Measurements from ENCODE around the gene LAMC1. TPM values are rescaled to one million over a fixed set of nuclear protein-coding genes. Genes with fewer than 3 reads are reported as not detected.

Gene LAMC1
- total and polyA plus RNA-seq, 2 of the 4 experiments (the other 2 are of a cell fraction): 249 to 394 TPM

DNA sequence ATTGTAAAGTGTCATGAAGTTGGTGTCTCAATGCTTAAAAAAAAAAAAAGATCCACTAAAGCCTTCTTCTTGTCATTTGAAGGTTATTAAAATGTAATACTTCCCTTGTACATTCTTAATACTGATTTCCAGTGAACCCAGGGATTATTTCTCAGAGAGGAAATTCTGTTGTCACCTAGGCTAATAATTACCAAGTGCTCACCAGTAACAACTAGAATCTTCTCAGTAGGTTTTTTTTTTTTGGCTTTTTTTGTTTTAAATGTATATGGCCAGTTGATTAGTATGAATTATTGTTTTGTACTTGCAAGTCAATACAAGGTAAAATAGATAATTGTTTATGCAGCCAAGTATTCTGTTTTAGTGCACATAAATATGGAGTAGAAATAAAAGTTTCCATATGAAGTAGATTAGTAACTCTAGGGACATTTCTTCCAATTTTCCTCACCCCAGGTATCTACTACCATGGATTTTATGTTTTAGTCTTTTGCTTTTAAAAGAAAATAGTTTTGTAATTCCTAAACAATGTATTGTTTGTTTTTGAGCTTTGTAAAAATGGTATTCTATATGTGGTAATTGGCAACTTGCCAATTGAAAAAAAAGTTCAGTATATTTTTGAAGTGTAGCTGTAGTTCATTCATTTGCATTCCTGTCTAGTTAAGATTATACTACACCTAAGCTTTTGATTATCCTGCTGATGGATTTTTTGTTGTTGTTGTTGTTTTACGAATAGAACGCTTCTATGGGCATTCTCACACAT, 21.9 kb downstream of the LAMC1 start:
- Histone ChIP-seq H3K9me3 (ENCODE audit: control insufficient read depth, insufficient read depth, low read length) (no peaks in the 10 kb centered on the region), H2BK20ac (ENCODE audit: low read depth, low read length) (no peak overlapping the region), H3K4me3 (ENCODE audit: insufficient read depth, low read depth, low read length) (no peak overlapping the region), H4K5ac (ENCODE audit: low read depth, low read length) (no peak overlapping the region), H4K20me1 (ENCODE audit: insufficient read depth, low read length) (peaks cover 90% of the 10 kb centered on the region), H2AK5ac (ENCODE audit: low read depth, low read length) (no peak overlapping the region), H3K23ac (ENCODE audit: low read depth, low read length) (no peak overlapping the region), H3K18ac (ENCODE audit: low read depth, low read length) (no peak overlapping the region), H4K8ac (ENCODE audit: low read depth in 2 of 2, low read length in 2 of 2) (no peak overlapping the region), H3K27me3 (ENCODE audit: control insufficient read depth, insufficient read depth, low read length) (no peaks in the 10 kb centered on the region), H2AFZ (replicated peaks; ENCODE audit: low read length, poor library complexity) (no peak overlapping the region), H3K79me1 (ENCODE audit: low read depth in 1 of 2, low read length in 2 of 2) (peaks cover 0 to 61% of the 10 kb centered on the region in 2 experiments; a peak in 2 of 4 replicates), H2BK15ac (ENCODE audit: low read depth, low read length) (no peak overlapping the region), H3K4me1 (ENCODE audit: control insufficient read depth, insufficient read depth, low read length) (peaks cover 20% of the 10 kb centered on the region), H2AK9ac (replicated peaks; ENCODE audit: low read depth, low read length, poor library complexity) (no peak overlapping the region), H3K9me1 (ENCODE audit: insufficient read depth, low read length) (peaks cover 16% of the 10 kb centered on the region), H3K4ac (ENCODE audit: low read depth, low read length) (no peak overlapping the region), H3K14ac (replicated peaks; ENCODE audit: low read depth, low read length) (no peak overlapping the region), H3K9ac (ENCODE audit: low read depth, low read length) (no peak overlapping the region), H4K91ac (ENCODE audit: insufficient read depth, low read depth, low read length) (no peak overlapping the region), H3K27ac (ENCODE audit: insufficient read depth, low read length) (no peak overlapping the region), H3K56ac (ENCODE audit: extremely low read depth, insufficient read depth, low read length) (no peak overlapping the region), H3K4me2 (ENCODE audit: low read depth, low read length) (peak overlapping the region; percentile 90; the same call in 1 of the 2 replicates), H2BK5ac (ENCODE audit: low read depth, low read length, poor library complexity, severe bottlenecking) (peak overlapping the region; percentile 1), H3K36me3 (ENCODE audit: control insufficient read depth, insufficient read depth, low read length) (no peaks in the 10 kb centered on the region), H2BK120ac (ENCODE audit: low read depth, low read length) (no peak overlapping the region)
- DNase-seq (no peak), ATAC-seq (ENCODE audit: low read depth) (no peak)
- no TSS peak for BruUV-seq (replicated peaks)
- ChIA-PET CTCF (no interaction called here), POLR2A (ENCODE audit: unreplicated experiment) (no interaction called here)
- intact Hi-C loops (cut with micrococcal nuclease) (no loop called here), dilution Hi-C loops (cut with HindIII; ENCODE audit: low sequenced_read_pairs, unreplicated experiment) (no loop called here), in situ Hi-C loops (cut with MboI; ENCODE audit: low sequenced_read_pairs) (no loop called here)
- no peak for TF ChIP-seq CHD1 (IDR thresholded peaks at IDR 0.05; ENCODE audit: low read depth, low read length)
- no peak for TF ChIP-seq RAD21 (IDR thresholded peaks at IDR 0.05; ENCODE audit: low read length)
- TF ChIP-seq CEBPB (IDR thresholded peaks at IDR 0.05; ENCODE audit: low read depth, low read length): no peak
- no peak for TF ChIP-seq NFE2L2 (IDR thresholded peaks at IDR 0.05; ENCODE audit: low read depth, low read length)
- TF ChIP-seq MAFK (IDR thresholded peaks at IDR 0.05; ENCODE audit: low read depth, low read length): no peak
- no peak for TF ChIP-seq RFX5 (IDR thresholded peaks at IDR 0.05; ENCODE audit: low read depth, low read length)
- TF ChIP-seq, protein P1, sequence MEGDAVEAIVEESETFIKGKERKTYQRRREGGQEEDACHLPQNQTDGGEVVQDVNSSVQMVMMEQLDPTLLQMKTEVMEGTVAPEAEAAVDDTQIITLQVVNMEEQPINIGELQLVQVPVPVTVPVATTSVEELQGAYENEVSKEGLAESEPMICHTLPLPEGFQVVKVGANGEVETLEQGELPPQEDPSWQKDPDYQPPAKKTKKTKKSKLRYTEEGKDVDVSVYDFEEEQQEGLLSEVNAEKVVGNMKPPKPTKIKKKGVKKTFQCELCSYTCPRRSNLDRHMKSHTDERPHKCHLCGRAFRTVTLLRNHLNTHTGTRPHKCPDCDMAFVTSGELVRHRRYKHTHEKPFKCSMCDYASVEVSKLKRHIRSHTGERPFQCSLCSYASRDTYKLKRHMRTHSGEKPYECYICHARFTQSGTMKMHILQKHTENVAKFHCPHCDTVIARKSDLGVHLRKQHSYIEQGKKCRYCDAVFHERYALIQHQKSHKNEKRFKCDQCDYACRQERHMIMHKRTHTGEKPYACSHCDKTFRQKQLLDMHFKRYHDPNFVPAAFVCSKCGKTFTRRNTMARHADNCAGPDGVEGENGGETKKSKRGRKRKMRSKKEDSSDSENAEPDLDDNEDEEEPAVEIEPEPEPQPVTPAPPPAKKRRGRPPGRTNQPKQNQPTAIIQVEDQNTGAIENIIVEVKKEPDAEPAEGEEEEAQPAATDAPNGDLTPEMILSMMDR (conservative IDR thresholded peaks at IDR 0.05; ENCODE audit: low read depth, low read length): no peak
- no peak for TF ChIP-seq POLR2A (IDR thresholded peaks at IDR 0.05; ENCODE audit: low read depth, low read length)
- TF ChIP-seq FOS (IDR thresholded peaks at IDR 0.05; ENCODE audit: low read depth, low read length): no peak
- no peak for TF ChIP-seq RCOR1 (IDR thresholded peaks at IDR 0.05; ENCODE audit: insufficient replicate concordance, low read length)
- no peak for TF ChIP-seq MXI1 (IDR thresholded peaks at IDR 0.05; ENCODE audit: borderline replicate concordance, low read depth, low read length)
- TF ChIP-seq MAZ (IDR thresholded peaks at IDR 0.05; ENCODE audit: borderline replicate concordance, low read depth, low read length): no peak
- TF ChIP-seq BHLHE40 (IDR thresholded peaks at IDR 0.05; ENCODE audit: low read depth, low read length): no peak
- no peak for TF ChIP-seq ELK1 (IDR thresholded peaks at IDR 0.05; ENCODE audit: borderline replicate concordance, low read depth, low read length)
- WGBS, 2 experiments (ENCODE audit: extremely low coverage in 2 of 2, insufficient read length in 1 of 2): no CpG with 5 or more reads among the region's 2 CpGs

Measured in IMR-90 (cell line).